OCI-LY7 (cell line): ENCODE measurements around the gene OAF. TPM values are rescaled to one million over a fixed set of nuclear protein-coding genes. Genes with fewer than 3 reads are reported as not detected.

Experiments
- BruUV-seq: library from RNA; stranded (reverse); fragments of 400-500 nt; replicated peaks from 2 replicates; lab custom pipeline; 2021; lab: Mats Ljungman, UMichigan
- CTCF ChIA-PET: fragments of 300-600 bp; sonication (Branson Sonifier 250); formaldehyde crosslinking; loops from one replicate; lab custom pipeline; 2022; ENCODE audit warnings: antibody characterized with exemption; ENCODE audit not compliant: unreplicated experiment; lab: Charles Lee
- POLR2A ChIA-PET: fragments of 300-600 bp; sonication (Branson Sonifier 250); formaldehyde crosslinking; loops from one replicate; lab custom pipeline; 2022; ENCODE audit warnings: antibody characterized with exemption; lab: Charles Lee
- DNase-seq: peaks from one replicate; pipeline ENCODE4 v3.0.0-alpha.2; 2015; ENCODE audit warnings: low spot score
- H2AFZ ChIP-seq: fragments of 200-600 bp; sonication (generic), shearing (Covaris generic); 2 replicates; pipeline ENCODE4 v1.6.1; 2014; ENCODE audit warnings: mild to moderate bottlenecking, antibody characterized with exemption, low read length, moderate library complexity
- H3K27ac ChIP-seq: fragments of 200-600 bp; sonication (generic); 2 replicates; pipeline ENCODE4 v1.5.1; 2014; ENCODE audit warnings: mixed run types, low read depth, mild to moderate bottlenecking, moderate library complexity, low read length, inconsistent platforms; ENCODE audit not compliant: poor library complexity, severe bottlenecking
- H3K36me3 ChIP-seq: fragments of 200-600 bp; sonication (generic); 2 replicates; pipeline ENCODE4 v1.6.1; 2014; ENCODE audit warnings: mild to moderate bottlenecking, antibody characterized with exemption, low read length, moderate library complexity, mixed read lengths; ENCODE audit not compliant: insufficient read depth
- H3K4me1 ChIP-seq: fragments of 200-600 bp; sonication (generic); 2 replicates; pipeline ENCODE4 v1.5.1; 2014; ENCODE audit warnings: mild to moderate bottlenecking, low read length; ENCODE audit not compliant: insufficient read depth, poor library complexity, severe bottlenecking
- H3K4me2 ChIP-seq: fragments of 200-600 bp; sonication (generic); 2 replicates; pipeline ENCODE4 v1.6.1; 2014; ENCODE audit warnings: mild to moderate bottlenecking, low read length
- H3K4me3 ChIP-seq: fragments of 200-600 bp; sonication (generic); 2 replicates; pipeline ENCODE4 v1.5.1; 2014; ENCODE audit warnings: mild to moderate bottlenecking, low read depth, low read length; ENCODE audit not compliant: poor library complexity, severe bottlenecking
- H3K79me2 ChIP-seq: fragments of 200-600 bp; sonication (generic); 2 replicates; pipeline ENCODE4 v1.6.1; 2016; ENCODE audit warnings: low read depth, mild to moderate bottlenecking, low read length, moderate library complexity, mixed read lengths; ENCODE audit not compliant: insufficient read depth
- H3K9me2 ChIP-seq: fragments of 200-600 bp; sonication (generic); 2 replicates; pipeline ENCODE4 v1.6.1; 2016; ENCODE audit warnings: mild to moderate bottlenecking, low read length, mixed read lengths; ENCODE audit not compliant: insufficient read depth
- H3K9me3 ChIP-seq: fragments of 200-600 bp; sonication (generic); 2 replicates; pipeline ENCODE4 v1.6.1; 2014; ENCODE audit warnings: mild to moderate bottlenecking, mixed run types, low read length, mixed read lengths
- H4K20me1 ChIP-seq: fragments of 200-600 bp; sonication (generic); 2 replicates; pipeline ENCODE4 v1.6.1; 2014; ENCODE audit warnings: mild to moderate bottlenecking, antibody characterized with exemption, low read length, moderate library complexity, mixed read lengths; ENCODE audit not compliant: insufficient read depth
- EZH2phosphoT487 ChIP-seq: fragments of 200-600 bp; sonication (generic); IDR thresholded peaks from 2 replicates; pipeline ENCODE4 v1.6.1; 2018; ENCODE audit warnings: low read depth, borderline replicate concordance, mild to moderate bottlenecking, mixed run types, antibody characterized with exemption, low read length, moderate library complexity, mixed read lengths
- intact Hi-C: fragments of 100-400 bp; cut with micrococcal nuclease; formaldehyde crosslinking; loops from one replicate; pipeline ENCODE4 v1.10.0; 2022; ENCODE audit not compliant: unreplicated experiment
- total RNA-seq, 2 experiments: library from RNA; depleted of rRNA in 1 of 2; stranded (reverse); fragments of >200 nt in 1 of 2; shearing (Covaris generic) in 1 of 2; gene quantifications; 2 replicates each; pipeline ENCODE4 v1.2.3, GENCODE V29; 2014 to 2022
- TF ChIP-seq, protein P1 (sequence below): fragments of 200-600 bp; sonication (generic); conservative IDR thresholded peaks from 2 replicates; pipeline ENCODE4 v1.5.1; 2014; ENCODE audit warnings: mild to moderate bottlenecking, antibody characterized with exemption, low read length, moderate library complexity, mixed read lengths

OAF gene
- total RNA-seq, 2 experiments from 2014 or later = 3.4 to 3.8 TPM

DNA sequence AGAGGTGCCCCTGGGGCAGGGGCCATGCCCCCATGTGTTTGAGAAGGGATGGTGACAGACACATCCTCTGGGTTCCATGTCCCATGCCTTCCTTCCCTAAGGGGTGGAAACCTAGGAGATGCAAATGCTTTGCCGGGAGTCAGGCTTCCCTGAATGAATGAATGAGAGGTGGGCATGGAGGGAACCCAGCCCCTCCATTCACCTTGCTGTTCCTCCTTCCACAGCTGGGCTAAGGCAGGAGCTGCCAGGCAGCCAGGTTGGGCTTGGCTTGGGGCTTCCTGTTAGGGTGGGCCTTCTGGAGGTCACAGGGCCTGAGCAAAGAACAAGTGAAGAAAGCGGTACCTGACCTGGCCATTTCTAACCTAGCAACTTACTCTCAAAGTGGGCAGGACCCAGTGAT lies 30.0 kb downstream of the OAF start:
- no TSS peak for BruUV-seq
- ChIA-PET POLR2A (no interaction called here), CTCF (no interaction called here)
- Histone ChIP-seq H2AFZ (no peak overlapping the region), H3K4me1 (no peaks in the 10 kb centered on the region), H3K4me3 (no peak overlapping the region), H3K36me3 (no peaks in the 10 kb centered on the region), H3K9me2 (no peaks in the 10 kb centered on the region), H4K20me1 (no peaks in the 10 kb centered on the region), H3K9me3 (no peaks in the 10 kb centered on the region), H3K4me2 (no peak overlapping the region), H3K79me2 (no peaks in the 10 kb centered on the region), H3K27ac (no peak overlapping the region)
- intact Hi-C loops = no loop called here
- no peak for DNase-seq
- no peak for TF ChIP-seq EZH2phosphoT487
- TF ChIP-seq, protein P1, sequence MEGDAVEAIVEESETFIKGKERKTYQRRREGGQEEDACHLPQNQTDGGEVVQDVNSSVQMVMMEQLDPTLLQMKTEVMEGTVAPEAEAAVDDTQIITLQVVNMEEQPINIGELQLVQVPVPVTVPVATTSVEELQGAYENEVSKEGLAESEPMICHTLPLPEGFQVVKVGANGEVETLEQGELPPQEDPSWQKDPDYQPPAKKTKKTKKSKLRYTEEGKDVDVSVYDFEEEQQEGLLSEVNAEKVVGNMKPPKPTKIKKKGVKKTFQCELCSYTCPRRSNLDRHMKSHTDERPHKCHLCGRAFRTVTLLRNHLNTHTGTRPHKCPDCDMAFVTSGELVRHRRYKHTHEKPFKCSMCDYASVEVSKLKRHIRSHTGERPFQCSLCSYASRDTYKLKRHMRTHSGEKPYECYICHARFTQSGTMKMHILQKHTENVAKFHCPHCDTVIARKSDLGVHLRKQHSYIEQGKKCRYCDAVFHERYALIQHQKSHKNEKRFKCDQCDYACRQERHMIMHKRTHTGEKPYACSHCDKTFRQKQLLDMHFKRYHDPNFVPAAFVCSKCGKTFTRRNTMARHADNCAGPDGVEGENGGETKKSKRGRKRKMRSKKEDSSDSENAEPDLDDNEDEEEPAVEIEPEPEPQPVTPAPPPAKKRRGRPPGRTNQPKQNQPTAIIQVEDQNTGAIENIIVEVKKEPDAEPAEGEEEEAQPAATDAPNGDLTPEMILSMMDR = no peak

DNA sequence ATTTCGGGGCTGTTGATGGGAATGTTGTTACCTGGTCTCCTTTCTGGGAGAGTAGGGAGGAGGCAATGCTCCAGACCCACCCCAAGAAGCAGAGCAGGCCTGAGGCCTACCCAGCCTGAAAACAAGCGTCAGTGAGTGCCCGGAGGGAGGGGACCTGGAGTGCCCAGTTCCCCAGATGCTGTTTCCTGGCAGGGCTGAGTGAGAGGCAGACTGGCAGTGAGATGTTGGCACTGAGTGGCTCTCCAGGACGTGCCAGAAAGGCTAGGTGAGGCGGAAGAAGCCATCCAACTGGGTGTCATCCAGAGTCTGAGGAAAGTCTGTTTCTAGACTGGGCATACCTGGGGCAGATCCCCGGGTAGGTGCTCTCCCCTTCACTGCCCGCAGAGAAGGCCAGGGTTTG lies 30.4 kb downstream of the OAF start:
- no peak overlapping the region for H3K27ac ChIP-seq
- no peak overlapping the region for H2AFZ ChIP-seq
- no peak overlapping the region for H3K4me2 ChIP-seq
- CTCF ChIA-PET = interaction anchor here (0.5 kb wide), 1 partner anchor 13 kb away, joined by 3 read pairs; no protein-coding TSS in a partner anchor
- POLR2A ChIA-PET = no interaction called here
- no peak overlapping the region for H3K4me3 ChIP-seq
- no peaks in the 10 kb centered on the region for H3K36me3 ChIP-seq
- no peaks in the 10 kb centered on the region for H3K4me1 ChIP-seq
- intact Hi-C loops = no loop called here
- no peaks in the 10 kb centered on the region for H4K20me1 ChIP-seq
- no peaks in the 10 kb centered on the region for H3K9me2 ChIP-seq
- no peaks in the 10 kb centered on the region for H3K9me3 ChIP-seq
- TF ChIP-seq, protein P1 = no peak
- no peak for TF ChIP-seq EZH2phosphoT487
- no peak for DNase-seq
- no peaks in the 10 kb centered on the region for H3K79me2 ChIP-seq
- no TSS peak for BruUV-seq

DNA sequence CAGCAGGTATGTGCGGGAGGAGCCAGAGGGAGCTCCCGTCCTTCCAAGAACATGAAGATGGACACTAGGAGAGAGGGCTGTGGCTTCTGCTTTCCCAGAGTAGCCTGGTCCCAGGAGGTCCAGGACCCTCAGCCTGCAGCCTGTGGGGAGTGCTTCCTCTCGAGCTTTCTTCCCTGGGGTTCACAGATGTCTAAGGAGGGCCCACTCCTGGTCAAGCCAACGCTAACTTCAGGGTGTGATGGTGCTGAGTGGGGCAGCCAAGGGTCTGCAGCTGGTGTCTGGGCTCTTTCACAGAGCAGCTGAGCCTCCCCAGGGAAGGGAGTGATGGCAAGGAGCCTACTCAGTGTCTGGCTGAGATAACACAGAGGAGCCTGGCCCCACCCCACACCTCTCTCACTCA lies 32.4 kb downstream of the OAF start:
- CTCF ChIA-PET = no interaction called here
- H3K9me2 ChIP-seq = no peaks in the 10 kb centered on the region
- H3K4me1 ChIP-seq = no peaks in the 10 kb centered on the region
- POLR2A ChIA-PET = no interaction called here
- no peak overlapping the region for H3K4me3 ChIP-seq
- no TSS peak for BruUV-seq
- TF ChIP-seq, protein P1 = no peak
- no peak for TF ChIP-seq EZH2phosphoT487
- no peak overlapping the region for H3K4me2 ChIP-seq
- no peak overlapping the region for H2AFZ ChIP-seq
- no peak overlapping the region for H3K27ac ChIP-seq
- no peaks in the 10 kb centered on the region for H3K36me3 ChIP-seq
- H3K9me3 ChIP-seq = no peaks in the 10 kb centered on the region
- no peaks in the 10 kb centered on the region for H4K20me1 ChIP-seq
- DNase-seq = no peak
- intact Hi-C loops = no loop called here
- no peaks in the 10 kb centered on the region for H3K79me2 ChIP-seq
